Stimulated activated CD4-positive, alpha-beta T cell treated with anti-CD3 and anti-CD28 coated beads, Interleukin-4, amount 100 ng/mL, for 4 hours (primary cell): ENCODE data around the gene SIDT2.
"Not testable (repeated sequence)": the region's sequence is repeated elsewhere in the genome, so short reads cannot be mapped to it uniquely, and the experiment has no call there.

Experiments
- DNase-seq, 2 experiments: peaks; one replicate each; pipeline ENCODE4 v3.0.0-alpha.2; 2020

The SIDT2 gene

GRCh38 chr11:117205211-117205818 lies 26.8 kb downstream of the SIDT2 start:
- no peak for DNase-seq

GRCh38 chr11:117206111-117206510 lies 27.6 kb downstream of the SIDT2 start:
- DNase-seq, result not testable (repeated sequence)

DNA sequence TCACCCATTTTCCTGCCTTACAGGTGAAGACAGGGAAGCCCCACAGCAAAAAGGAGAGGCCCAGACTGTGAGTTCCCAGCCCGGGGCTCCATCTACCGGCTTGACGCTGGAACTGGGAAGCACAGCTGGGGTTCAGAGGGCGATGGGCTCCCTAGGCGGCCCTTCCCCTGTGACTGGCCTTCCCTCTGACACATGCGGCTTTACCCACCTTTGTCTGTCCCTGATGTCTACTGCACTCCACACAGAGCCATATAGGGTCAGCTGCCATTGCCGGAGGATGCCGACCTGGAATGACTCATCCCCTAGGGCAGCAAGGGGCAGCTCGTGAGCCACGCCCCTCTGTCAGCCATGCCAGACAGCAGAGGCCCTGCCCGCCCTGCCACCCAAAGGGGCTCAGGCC lies 28.3 kb downstream of the SIDT2 start:
- DNase-seq, result not testable (repeated sequence)

- DNase-seq, result not testable (repeated sequence)
Measured at GRCh38 chr11:117207481-117207880, 28.9 kb downstream of the SIDT2 start.

GRCh38 chr11:117208710-117209109 lies 30.2 kb downstream of the SIDT2 start:
- DNase-seq, result not testable (repeated sequence)

GRCh38 chr11:117209351-117210125 lies 31.0 kb downstream of the SIDT2 start:
- DNase-seq, result not testable (repeated sequence)

- DNase-seq, result no peak
Measured at GRCh38 chr11:117210620-117211019, 32.1 kb downstream of the SIDT2 start.

DNA sequence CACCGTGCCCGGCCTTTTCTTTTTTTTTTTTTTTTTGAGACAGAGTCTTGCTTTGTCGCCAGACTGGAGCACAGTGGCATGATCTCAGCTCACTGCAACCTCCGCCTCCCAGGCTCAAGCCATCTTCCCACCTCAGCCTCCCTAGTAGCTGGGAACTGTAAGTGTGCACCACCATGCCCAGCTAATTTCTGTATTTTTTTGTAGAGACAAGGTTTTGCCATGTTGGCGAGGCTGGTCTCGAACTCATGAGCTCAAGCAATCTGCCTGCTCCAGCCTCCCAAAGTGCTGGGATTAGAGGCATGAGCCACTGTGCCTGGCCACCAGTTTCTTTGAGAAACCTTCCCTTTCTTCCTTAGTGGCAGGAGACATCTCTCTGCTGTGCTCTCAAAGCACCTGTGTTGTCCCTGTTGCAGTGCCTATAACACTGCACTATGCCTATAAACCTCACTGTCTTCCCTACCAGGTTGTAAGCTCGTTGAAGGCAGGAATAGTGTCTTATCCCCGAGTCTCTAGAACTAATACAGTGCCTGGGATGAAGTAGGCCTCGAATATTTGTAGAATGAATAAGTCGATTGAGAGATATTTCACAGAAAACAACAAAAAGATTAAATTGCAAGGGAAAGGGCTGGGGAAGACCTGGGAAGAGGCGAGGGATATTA lies 34.3 kb downstream of the SIDT2 start:
- DNase-seq, result no peak

- no peak for DNase-seq
Measured at GRCh38 chr11:117214404-117215110, 36.0 kb downstream of the SIDT2 start.

DNA sequence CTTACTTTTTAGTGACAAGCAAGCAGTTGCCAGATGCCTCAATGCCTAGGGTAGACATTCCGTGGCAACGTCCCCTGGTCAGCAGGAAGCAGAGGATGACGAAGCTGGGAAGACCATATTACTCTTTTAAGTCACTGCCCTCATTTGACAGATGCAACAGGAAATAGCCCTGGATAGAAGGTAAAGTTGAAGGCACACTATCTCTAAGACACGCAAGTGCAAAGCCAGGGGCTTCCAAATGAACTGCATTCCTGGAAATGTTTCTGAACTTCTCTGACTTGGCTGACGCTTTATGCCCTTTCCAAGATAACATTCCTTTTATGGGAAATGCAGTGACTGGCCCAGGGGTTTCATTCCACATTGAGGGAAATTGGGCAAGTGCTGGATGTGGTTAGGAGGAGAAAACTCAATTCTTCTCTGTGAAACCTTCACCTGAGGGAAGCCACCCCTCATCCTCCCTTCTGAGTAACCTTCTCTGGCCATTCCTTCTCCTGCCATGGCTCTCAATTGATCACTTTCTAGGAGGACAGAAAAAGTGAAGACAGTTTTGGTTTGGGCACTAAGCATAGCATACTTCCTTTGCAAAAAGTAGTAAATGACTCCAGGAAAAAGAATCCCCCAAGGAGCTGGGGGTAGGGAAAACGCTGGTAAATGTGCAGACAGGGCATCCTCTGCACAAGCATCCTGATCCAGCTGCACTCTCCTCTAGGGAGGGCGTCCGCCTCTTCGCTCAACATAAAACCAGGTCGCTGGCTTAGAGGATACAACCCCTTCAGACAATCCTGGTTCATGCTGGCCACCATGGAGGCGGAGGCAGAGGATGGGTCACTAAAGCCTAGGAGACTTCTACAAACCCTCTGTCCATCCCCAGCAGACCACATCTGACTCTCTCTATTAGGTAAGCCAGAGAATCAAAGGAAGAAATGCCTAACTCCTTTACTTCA lies 38.9 kb downstream of the SIDT2 start:
- no peak for DNase-seq

- no peak for DNase-seq
Measured at GRCh38 chr11:117218133-117218915, 39.8 kb downstream of the SIDT2 start.

DNA sequence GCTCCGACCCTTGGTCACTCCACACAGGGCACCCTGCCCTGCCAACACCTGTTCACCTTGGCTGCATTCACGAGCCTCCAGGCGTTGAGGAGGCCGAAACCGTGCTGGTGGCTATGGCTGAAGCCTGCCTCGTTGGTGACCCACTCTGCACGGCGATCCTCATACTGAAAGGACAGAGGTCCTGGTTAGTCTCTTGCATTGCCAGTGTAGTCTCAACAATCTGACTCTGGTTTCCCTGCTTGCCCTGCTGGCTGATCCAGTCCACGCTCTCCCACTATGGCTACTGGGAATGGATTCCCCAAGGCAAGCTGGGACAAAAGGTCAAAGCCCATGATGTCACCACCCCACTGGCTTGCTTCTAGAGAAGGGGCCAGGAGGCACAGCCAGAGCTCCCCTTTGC lies 40.5 kb downstream of the SIDT2 start:
- no peak for DNase-seq

DNA sequence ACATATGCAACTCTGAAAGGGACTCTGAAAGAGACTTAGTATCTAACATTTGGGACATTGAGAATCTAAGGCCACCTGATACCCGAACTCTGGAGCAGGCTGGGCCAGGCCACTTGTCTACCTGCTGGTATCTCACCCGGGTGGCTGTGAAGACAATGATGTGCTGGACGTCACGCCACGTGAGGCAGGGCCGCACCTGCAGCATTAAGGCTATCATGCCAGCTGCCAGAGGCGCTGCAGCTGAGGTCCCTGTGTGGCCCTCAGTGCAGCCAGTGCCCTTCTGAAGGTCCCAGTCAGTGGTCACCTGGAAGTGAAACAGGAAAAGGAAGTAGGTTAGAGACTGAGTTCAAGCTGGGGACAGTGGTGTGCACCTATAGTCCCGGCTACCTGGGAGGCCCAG lies 40.9 kb downstream of the SIDT2 start:
- no peak for DNase-seq

DNA sequence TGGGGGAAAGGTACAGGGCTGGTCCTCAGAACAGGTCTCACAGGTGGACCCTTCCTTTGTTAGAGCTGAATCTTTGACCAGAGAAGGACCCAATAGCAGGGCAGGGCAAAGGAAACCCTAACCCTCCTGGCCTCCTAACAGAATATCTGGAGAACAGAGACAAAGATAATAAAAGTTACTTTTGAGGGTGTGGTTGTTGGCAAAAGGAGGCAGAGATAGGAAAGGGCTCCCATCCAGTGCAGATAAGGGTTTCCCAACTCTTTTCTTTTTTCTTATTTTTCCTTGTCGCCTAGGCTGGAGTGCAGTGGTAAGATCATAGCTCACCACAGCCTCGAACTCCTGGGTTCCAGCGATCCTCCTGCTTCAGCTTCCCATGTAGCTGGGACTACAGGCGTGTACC lies 41.5 kb downstream of the SIDT2 start:
- no peak for DNase-seq

DNA sequence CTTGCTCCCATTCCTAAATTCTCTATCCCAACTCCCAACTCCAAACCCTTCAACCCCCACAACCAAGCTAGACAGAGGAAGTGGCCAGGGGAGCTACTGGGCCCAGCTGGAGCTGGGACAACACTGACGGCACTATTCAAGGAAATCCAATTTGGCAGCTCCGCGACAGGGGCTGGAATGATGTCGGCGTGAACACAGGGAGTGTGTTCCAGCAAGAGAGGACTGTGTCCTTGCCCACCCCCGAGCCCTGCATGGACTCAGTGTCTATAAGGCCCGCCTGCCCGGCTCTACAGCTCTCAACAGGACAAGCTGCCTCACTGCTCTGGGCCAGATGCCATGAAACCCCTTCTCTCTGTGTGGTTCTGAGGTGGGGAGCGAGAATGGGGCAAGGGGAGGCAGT lies 42.0 kb downstream of the SIDT2 start:
- no peak for DNase-seq

- DNase-seq, result no peak
Measured at GRCh38 chr11:117220999-117221774, 42.6 kb downstream of the SIDT2 start.

- no peak for DNase-seq
Measured at GRCh38 chr11:117221775-117222517, 43.4 kb downstream of the SIDT2 start.

- DNase-seq, result no peak
Measured at GRCh38 chr11:117222991-117223740, 44.6 kb downstream of the SIDT2 start.
